HL-60 (cell line): ENCODE results near the gene EDRF1.

ENCODE experiments used
- CTCF ChIP-seq: IDR thresholded peaks from one replicate; pipeline ENCODE4 v1.5.1; 2011; ENCODE audit warnings: low read length, control low read depth, inconsistent platforms; ENCODE audit not compliant: insufficient read depth
- SPI1 ChIP-seq: IDR thresholded peaks from 2 replicates; pipeline ENCODE4 v1.6.1; 2012; ENCODE audit warnings: low read depth, mild to moderate bottlenecking, borderline replicate concordance

GRCh38 chr10:125783408-125783807, 63.9 kb downstream of the EDRF1 start:
- TF ChIP-seq CTCF (no peak), SPI1 (no peak)
